Spinal cord (tissue), 10 donors: Measurements from ENCODE around the gene ELP5. TPM values are rescaled to one million over a fixed set of nuclear protein-coding genes. Genes with fewer than 3 reads are reported as not detected.
"Not testable (repeated sequence)": the region's sequence is repeated elsewhere in the genome, so short reads cannot be mapped to it uniquely, and the experiment has no call there.

Experiments
- DNase-seq, 6 donors: peaks; one replicate each; pipeline versions ENCODE4 v3.0.0 to v3.0.0-alpha.2; 2013 to 2015; ENCODE audit warnings: low spot score in 6 of 6, low read depth in 4 of 6
- H3K27ac ChIP-seq: one replicate; pipeline ENCODE4 v1.5.1; 2013; ENCODE audit warnings: low read depth, low read length, control low read depth
- H3K27me3 ChIP-seq: one replicate; pipeline ENCODE4 v1.6.1; 2013; ENCODE audit warnings: low read length; ENCODE audit not compliant: control insufficient read depth, insufficient read depth
- H3K36me3 ChIP-seq: one replicate; pipeline ENCODE4 v1.6.1; 2013; ENCODE audit warnings: low read length; ENCODE audit not compliant: control insufficient read depth, insufficient read depth
- H3K4me1 ChIP-seq: one replicate; pipeline ENCODE4 v1.6.1; 2013; ENCODE audit warnings: low read length; ENCODE audit not compliant: control insufficient read depth, insufficient read depth
- H3K4me3 ChIP-seq: one replicate; pipeline ENCODE4 v1.5.1; 2013; ENCODE audit warnings: low read depth, low read length, control low read depth
- H3K9me3 ChIP-seq: one replicate; pipeline ENCODE4 v1.6.1; 2013; ENCODE audit warnings: low read length; ENCODE audit not compliant: control insufficient read depth, insufficient read depth
- WGBS: methylation state at CpG from one replicate; pipeline ENCODE4 v1.1.5; 2013; ENCODE audit warnings: missing lambda C conversion rate; ENCODE audit not compliant: insufficient coverage; 5-methylcytosine and 5-hydroxymethylcytosine counted together
- polyA plus RNA-seq, 2 donors: library from polyadenylated mRNA; unstranded; fragments of 120-200 nt; gene quantifications; one replicate each; pipeline ENCODE4 v1.2.1, GENCODE V29; 2013; ENCODE audit not compliant: insufficient read length in 2 of 2
- total RNA-seq, 2 donors: library from RNA; depleted of rRNA in 1 of 2; stranded (reverse); fragments of 120-200 nt in 1 of 2; fragments of >200 nt in 1 of 2; gene quantifications; one replicate each; pipeline versions ENCODE4 v1.2.3 to v1.2.4, GENCODE V29; 2013 to 2014
- donor health status: healthy.

The ELP5 gene
- total and polyA plus RNA-seq, 4 donors = 24.9 to 52.2 (median 48.7) TPM

DNA sequence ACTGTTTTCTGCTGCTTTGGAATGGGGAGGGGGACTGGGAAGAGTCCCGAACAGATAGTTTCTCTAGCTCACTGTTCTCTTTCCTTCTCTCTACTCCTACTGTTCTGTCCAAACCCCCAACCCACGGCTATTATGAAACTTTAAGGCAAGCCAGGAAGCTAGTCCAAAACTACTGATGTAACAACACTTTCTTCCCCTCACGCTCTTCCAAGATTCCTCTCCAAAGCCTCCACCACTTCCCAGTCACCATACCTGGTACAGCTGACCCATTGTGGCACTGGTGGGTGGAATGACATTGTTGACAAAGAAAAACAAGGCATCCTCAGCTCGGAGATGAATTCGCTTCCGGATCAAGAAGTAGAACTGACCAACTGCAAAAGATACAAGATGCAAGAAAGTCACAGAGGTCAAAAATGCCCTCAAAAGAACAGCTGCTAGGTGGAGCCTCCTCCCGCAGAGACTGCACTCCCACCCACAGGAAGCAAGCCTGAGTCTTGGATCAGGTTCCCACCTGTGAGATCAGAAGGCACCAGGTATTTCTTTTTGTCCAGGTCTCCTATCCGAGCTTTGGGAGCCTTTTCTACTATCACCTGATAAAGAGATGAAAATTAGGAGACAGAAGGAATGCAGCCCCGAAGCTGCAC, 10.8 kb upstream of the ELP5 start:
- Histone ChIP-seq H3K36me3 (peaks cover 44% of the 10 kb centered on the region), H3K4me3 (peak overlapping the region; percentile 89), H3K4me1 (peaks cover 35% of the 10 kb centered on the region), H3K27me3 (no peaks in the 10 kb centered on the region), H3K27ac (peak overlapping the region; percentile 100), H3K9me3 (no peaks in the 10 kb centered on the region)
- 62% methylated on average over 6 of the region's 9 CpGs for WGBS
- no peak for DNase-seq

DNA sequence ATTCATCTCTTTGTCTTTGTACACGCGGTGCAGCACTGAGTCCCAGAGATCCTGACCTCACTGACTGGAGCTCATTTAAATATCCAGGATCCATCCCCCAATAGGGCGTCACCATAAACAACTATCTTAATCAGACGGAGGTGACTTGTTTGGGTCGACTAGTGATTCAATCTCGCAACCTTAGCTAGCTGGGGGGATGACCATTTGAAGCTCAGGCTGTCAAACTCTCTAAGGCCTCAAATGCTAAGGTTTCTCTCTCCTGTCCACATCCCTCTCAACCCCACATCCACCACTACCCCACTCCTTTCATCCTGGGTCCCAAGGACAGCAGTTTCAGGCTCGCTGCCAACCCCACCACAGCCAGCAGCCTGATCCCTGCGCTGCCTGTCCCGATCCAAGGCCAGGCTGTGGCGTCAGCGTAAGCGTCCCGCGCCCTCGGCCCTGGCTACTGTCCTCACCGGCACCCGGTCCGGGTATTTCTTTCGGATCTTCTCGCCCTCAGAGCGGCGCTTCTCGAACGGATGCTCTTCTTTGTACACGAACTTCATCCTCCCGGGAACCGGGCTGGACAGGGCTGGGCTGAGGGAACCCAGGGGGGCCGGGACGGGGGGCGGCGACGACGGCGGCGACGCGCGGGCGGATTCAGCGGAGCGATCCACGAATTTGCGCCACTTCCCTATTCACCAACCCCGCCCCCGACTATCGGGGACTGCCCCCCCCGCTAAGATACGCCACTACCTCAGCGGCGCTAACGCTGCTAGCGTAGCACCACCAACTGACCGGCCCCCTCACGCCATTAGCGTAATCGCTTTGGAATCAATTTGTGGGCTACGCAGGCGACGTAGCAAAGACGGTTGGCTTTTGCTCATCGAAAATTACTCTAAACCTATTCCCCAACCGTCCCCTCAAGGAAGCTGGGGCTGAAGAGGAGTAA, 10.0 kb upstream of the ELP5 start, which contains the start of gene GABARAP:
TSS of gene GABARAP (minus strand) at position 667 of the 934 bp plus-strand sequence. CDS start at position 548, 119 bp downstream.
- H3K4me3 ChIP-seq = peak within 1 kb of the TSS; percentile 89
- H3K27ac ChIP-seq = peak within 1 kb of the TSS; percentile 100
- WGBS = 0% methylated on average over 45 of the region's 62 CpGs
- H3K9me3 ChIP-seq = no peaks in the 10 kb centered on the region
- DNase-seq = peak; percentile 92 to 99 (median 96)
- H3K4me1 ChIP-seq = peaks cover 27% of the 10 kb centered on the region
- no peaks in the 10 kb centered on the region for H3K27me3 ChIP-seq
- H3K36me3 ChIP-seq = peaks cover 43% of the 10 kb centered on the region

DNA sequence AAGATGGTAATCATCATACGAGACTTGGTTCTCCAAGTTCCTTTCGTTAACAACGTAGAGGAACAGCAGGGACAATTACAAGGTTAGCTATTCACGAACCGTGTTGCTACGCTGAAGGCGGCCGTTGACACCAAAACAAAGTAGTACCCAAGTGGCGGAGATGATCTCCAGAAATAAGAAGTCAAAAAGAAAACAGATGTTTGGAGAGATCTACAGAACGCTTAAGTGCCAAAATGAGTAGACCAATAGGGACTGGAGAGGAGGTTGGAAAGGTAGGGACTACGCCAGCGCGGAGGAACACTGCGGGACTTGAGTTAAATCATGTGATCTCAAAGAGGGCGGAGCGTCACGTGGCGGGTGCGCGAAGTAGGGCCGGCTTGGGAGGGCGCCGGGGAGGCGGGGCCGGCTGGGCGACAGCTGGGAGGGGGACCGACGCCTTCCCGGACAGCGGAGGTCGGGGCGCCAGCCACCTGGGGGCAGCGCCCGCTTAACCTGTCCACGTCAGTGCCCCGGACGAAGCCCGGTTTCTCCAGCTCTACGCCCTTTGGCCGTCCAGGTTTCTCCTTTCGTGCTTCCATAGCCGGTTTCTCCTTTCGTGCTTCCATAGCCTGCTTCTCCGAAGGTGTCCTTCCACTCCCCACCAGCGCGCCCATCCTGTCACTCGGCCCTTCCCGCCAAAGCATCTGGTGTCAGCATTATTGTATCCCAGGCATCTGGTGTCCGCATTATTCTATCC, 9.1 kb upstream of the ELP5 start:
- H3K27ac ChIP-seq = peak overlapping the region; percentile 100
- no peaks in the 10 kb centered on the region for H3K27me3 ChIP-seq
- H3K4me3 ChIP-seq = peak overlapping the region; percentile 89
- peaks cover 43% of the 10 kb centered on the region for H3K36me3 ChIP-seq
- H3K9me3 ChIP-seq = no peaks in the 10 kb centered on the region
- DNase-seq = peak; percentile 94 to 100 (median 98)
- WGBS = under 1% methylated on average over 49 of the region's 49 CpGs
- peaks cover 22% of the 10 kb centered on the region for H3K4me1 ChIP-seq

- Histone ChIP-seq H3K4me3 (peak overlapping the region; percentile 89), H3K27ac (peak overlapping the region; percentile 100), H3K9me3 (no peaks in the 10 kb centered on the region), H3K27me3 (no peaks in the 10 kb centered on the region), H3K36me3 (peaks cover 43% of the 10 kb centered on the region), H3K4me1 (peaks cover 22% of the 10 kb centered on the region)
- 17% methylated on average over 1 of the region's 2 CpGs for WGBS
- no peak for DNase-seq
These were observed 8.6 kb upstream of the ELP5 start for GRCh38 chr17:7243453-7243729.

DNA sequence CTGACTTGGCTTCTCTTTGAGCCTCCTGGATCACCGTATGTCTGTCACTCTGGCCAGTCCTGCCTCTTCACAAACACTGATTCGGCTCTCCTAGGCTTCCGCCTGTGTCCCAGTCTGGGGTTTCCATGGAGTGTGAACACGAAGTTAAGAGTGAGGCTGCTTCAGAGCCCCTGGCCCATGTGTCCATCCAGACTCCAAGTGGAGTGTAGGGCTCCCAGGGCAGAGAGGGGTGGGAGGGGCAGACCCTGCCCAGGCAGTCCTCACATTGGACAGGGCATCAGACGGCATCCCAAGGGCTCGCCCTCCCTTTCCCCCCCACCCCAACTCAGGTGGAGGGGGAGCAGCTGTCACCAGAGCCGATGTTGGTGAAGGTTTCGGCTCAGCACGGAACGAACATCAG, 8.2 kb upstream of the ELP5 start:
- WGBS = 86% methylated on average over 4 of the region's 10 CpGs
- H3K4me3 ChIP-seq, H3K27ac ChIP-seq, H3K9me3 ChIP-seq, H3K27me3 ChIP-seq, DNase-seq: not testable (repeated sequence)
- Histone ChIP-seq H3K4me1 (peaks cover 26% of the 10 kb centered on the region), H3K36me3 (peaks cover 43% of the 10 kb centered on the region)

GRCh38 chr17:7246779-7247178, 5.2 kb upstream of the ELP5 start:
- H3K4me3 ChIP-seq = no peak overlapping the region
- no peaks in the 10 kb centered on the region for H3K27me3 ChIP-seq
- H3K9me3 ChIP-seq = no peaks in the 10 kb centered on the region
- H3K27ac ChIP-seq = no peak overlapping the region
- no peak for DNase-seq
- WGBS = no CpG with 5 or more reads among the region's 5 CpGs
- peaks cover 34% of the 10 kb centered on the region for H3K4me1 ChIP-seq
- H3K36me3 ChIP-seq = peaks cover 32% of the 10 kb centered on the region

- Histone ChIP-seq H3K36me3 (peaks cover 28% of the 10 kb centered on the region), H3K9me3 (no peaks in the 10 kb centered on the region), H3K4me3 (no peak overlapping the region), H3K4me1 (peaks cover 34% of the 10 kb centered on the region), H3K27ac (no peak overlapping the region), H3K27me3 (no peaks in the 10 kb centered on the region)
- 77% methylated on average over 2 of the region's 4 CpGs for WGBS
- no peak for DNase-seq
These were observed 3.2 kb upstream of the ELP5 start for GRCh38 chr17:7248796-7249195.

DNA sequence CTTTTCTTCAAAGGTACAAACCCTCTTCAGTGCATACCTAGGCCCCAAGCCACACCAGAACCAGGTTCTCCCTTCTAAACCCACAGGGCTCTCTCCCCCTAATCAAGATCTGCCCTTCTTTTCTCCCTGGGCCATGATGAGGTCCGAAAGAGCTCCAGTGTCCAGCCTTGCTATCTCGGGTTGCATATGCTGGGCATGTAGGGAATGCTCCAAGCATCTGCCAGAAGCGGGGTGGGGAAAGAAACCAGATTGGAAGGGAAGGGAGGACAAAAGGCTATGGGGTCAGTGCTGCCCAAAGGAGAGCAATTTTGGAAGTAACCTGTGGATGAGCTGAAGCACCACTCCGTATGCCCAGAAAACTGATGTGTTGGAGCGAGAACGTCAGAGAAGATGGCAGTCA, 2.8 kb upstream of the ELP5 start:
- H3K9me3 ChIP-seq = no peaks in the 10 kb centered on the region
- H3K27ac ChIP-seq = no peak overlapping the region
- DNase-seq = peak in 1 of 6 donors; percentile 1
- H3K27me3 ChIP-seq = no peaks in the 10 kb centered on the region
- peaks cover 31% of the 10 kb centered on the region for H3K4me1 ChIP-seq
- 93% methylated on average over 6 of the region's 6 CpGs for WGBS
- peaks cover 25% of the 10 kb centered on the region for H3K36me3 ChIP-seq
- no peak overlapping the region for H3K4me3 ChIP-seq

DNA sequence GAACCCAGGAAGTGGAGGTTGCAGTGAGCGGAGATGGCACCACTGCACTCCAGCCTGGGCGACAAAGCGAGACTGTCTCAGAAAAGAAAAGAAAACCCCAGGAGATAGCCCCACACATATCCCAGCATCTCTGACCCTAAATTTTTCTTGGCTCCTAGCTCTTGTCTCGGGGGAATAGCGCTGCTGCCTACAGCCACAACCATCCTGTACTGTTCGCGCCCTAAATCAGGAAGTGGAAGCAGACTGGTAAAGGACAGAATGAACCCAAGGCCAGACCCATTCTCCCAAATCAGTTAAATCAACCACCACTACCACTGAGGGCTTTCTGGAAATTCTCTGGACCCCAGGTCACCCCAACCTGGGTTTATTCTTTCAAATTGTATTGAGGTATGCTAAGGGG, 2.2 kb upstream of the ELP5 start:
- WGBS = 91% methylated on average over 7 of the region's 7 CpGs
- peak overlapping the region; percentile 98 for H3K4me3 ChIP-seq
- H3K4me1 ChIP-seq = peaks cover 31% of the 10 kb centered on the region
- peak in 1 of 6 donors; percentile 1 for DNase-seq
- no peaks in the 10 kb centered on the region for H3K27me3 ChIP-seq
- H3K9me3 ChIP-seq = no peaks in the 10 kb centered on the region
- H3K27ac ChIP-seq = no peak overlapping the region
- peaks cover 25% of the 10 kb centered on the region for H3K36me3 ChIP-seq
